ENCODE measurements around the gene MTFR1L. TPM values are rescaled to one million over a fixed set of nuclear protein-coding genes. Genes with fewer than 3 reads are reported as not detected.

Gene MTFR1L
- polyA plus RNA-seq, 1 of the 3 experiments (the other 2 are of a cell fraction), result 53.6 TPM

- 85% methylated on average over 5 of the region's 5 CpGs for WGBS (ENCODE audit: low lambda C conversion rate)
- Histone ChIP-seq H3K4me1 (ENCODE audit: control insufficient read depth in 1 of 2, insufficient read depth in 2 of 2, low read depth in 1 of 2, low read length in 1 of 2) (no peaks in the 10 kb centered on the region), H3K27ac (ENCODE audit: low read depth in 2 of 2, low read length in 1 of 2) (no peak overlapping the region), H3K9ac (no peak overlapping the region), H3K36me3 (replicated peaks in 1 of 2; ENCODE audit: control insufficient read depth in 1 of 2, insufficient read depth in 2 of 2, low read length in 1 of 2) (no peaks in the 10 kb centered on the region), H3K4me2 (no peak overlapping the region), H2AFZ (ENCODE audit: low read depth) (no peak overlapping the region), H3F3A (replicated peaks; ENCODE audit: insufficient read depth) (no peaks in the 10 kb centered on the region), H3K27me3 (ENCODE audit: insufficient read depth) (no peaks in the 10 kb centered on the region), H3K9me2 (no peaks in the 10 kb centered on the region), H4K20me1 (ENCODE audit: insufficient read depth) (no peaks in the 10 kb centered on the region), H3K9me3 (0 out of 2 replicates have a peak, but pooled peaks cover 5% of the 10 kb centered on the region), H3K4me3 (ENCODE audit: low read depth in 2 of 2, low read length in 1 of 2) (no peak overlapping the region), H3K79me2 (ENCODE audit: insufficient read depth) (no peaks in the 10 kb centered on the region)
- ChIA-PET POLR2A (no interaction called here), CTCF (no interaction called here)
- TF ChIP-seq CHD2 (IDR thresholded peaks at IDR 0.05; ENCODE audit: low read length, partially characterized antibody) (no peak), MXI1 (IDR thresholded peaks at IDR 0.05; ENCODE audit: low read depth, low read length) (no peak), RFX5 (IDR thresholded peaks at IDR 0.05; ENCODE audit: low read length) (no peak), CTCF (IDR thresholded peaks at IDR 0.05) (no peak), REST (IDR thresholded peaks at IDR 0.05; ENCODE audit: low read depth, low read length) (no peak), TCF12 (IDR thresholded peaks at IDR 0.05) (no peak), EZH2phosphoT487 (IDR thresholded peaks at IDR 0.05; ENCODE audit: borderline replicate concordance, low read depth) (no peak), RXRA (IDR thresholded peaks at IDR 0.05; ENCODE audit: borderline replicate concordance, low read depth) (no peak), TAF1 (IDR thresholded peaks at IDR 0.05; ENCODE audit: borderline replicate concordance, low read depth, low read length) (no peak), USF2 (IDR thresholded peaks at IDR 0.05; ENCODE audit: borderline replicate concordance, low read depth, low read length) (no peak), NFIC (IDR thresholded peaks at IDR 0.05; ENCODE audit: borderline replicate concordance) (no peak), NRF1 (IDR thresholded peaks at IDR 0.05; ENCODE audit: low read depth, low read length) (no peak), MEF2A (IDR thresholded peaks at IDR 0.05; ENCODE audit: borderline replicate concordance, low read depth) (no peak)
- TF ChIP-seq, protein P1, sequence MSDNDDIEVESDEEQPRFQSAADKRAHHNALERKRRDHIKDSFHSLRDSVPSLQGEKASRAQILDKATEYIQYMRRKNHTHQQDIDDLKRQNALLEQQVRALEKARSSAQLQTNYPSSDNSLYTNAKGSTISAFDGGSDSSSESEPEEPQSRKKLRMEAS (IDR thresholded peaks at IDR 0.05; ENCODE audit: low read depth), result no peak
- DNase-seq, result no peak
These were observed 25.9 kb downstream of the MTFR1L start for GRCh38 chr1:25845664-25846063.
